ENCODE measurements around the gene CROCC2.

CROCC2 gene

GRCh38 chr2:240925568-240926515, 19.7 kb downstream of the CROCC2 start:
- ChIA-PET CTCF (interaction anchor here (2.5 kb wide), 1 partner anchor 12 kb away, joined by 12 read pairs; no protein-coding TSS in a partner anchor), POLR2A (no interaction called here)
- Histone ChIP-seq H3K9me3 (ENCODE audit: control insufficient read depth, insufficient read depth, low read depth, low read length) (no peaks in the 10 kb centered on the region), H3K27ac (ENCODE audit: extremely low read depth, low read depth, low read length) (no peak overlapping the region), H3K4me1 (ENCODE audit: control insufficient read depth, insufficient read depth, low read length) (no peaks in the 10 kb centered on the region), H3K36me3 (ENCODE audit: control insufficient read depth in 2 of 2, insufficient read depth in 1 of 2, low read length in 2 of 2) (no peaks in the 10 kb centered on the region), H3K4me3 (ENCODE audit: low read depth, low read length) (no peak overlapping the region)
- TF ChIP-seq ZNF302 (tag by site-specific recombination; IDR thresholded peaks at IDR 0.05; ENCODE audit: low read depth), result no peak
- TF ChIP-seq AEBP2 (tag by site-specific recombination; IDR thresholded peaks at IDR 0.05; ENCODE audit: borderline replicate concordance), result no peak

DNA sequence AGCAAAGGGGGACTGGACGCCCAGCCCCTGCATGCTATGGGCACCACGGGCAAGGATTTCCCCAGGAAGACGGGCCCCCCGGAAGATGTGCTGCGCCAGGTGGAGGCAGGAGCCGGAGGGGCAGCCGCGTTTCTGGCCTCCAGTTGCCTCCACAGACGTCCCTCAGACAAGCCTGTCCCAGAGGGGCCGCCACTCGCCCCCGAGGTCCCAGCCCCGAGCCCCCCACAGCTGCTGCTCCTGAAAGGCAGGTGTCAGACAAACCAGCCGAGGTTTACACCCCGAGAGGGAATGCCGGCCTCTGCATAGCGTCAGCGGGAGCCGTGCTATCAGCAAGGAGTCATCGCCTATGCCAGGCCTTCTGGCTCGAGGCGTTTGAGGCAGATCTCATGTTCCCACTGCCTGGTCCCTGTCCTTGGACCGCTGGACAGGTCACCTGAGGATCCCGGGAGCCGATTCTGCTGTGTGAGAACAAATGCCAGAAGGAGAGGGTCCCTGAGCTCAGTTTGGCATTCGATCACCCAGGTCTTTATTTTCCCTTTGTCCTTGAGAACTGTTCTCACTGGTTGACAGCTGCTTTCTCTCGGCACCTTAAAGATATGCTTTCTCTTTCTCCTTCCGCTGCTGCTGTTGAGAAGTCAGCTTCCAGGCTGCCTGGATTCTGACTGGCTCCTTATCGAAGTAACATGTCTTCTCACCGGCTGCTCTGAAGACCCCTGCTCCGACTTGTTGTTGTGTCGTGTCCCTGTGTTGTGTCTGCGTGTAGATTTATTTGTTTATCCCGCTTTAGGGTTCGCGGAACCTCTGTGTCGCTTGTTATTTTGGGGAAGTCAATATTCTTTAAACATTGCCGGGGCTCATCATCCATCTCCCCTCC, 20.6 kb downstream of the CROCC2 start:
- CTCF ChIA-PET, result interaction anchor here (1.1 to 2.5 kb wide), 2 partner anchors 13 to 57 kb away, joined by 3 to 12 read pairs; no protein-coding TSS in a partner anchor
- no peaks in the 10 kb centered on the region for H3K9me3 ChIP-seq (ENCODE audit: control insufficient read depth, insufficient read depth, low read depth, low read length)
- TF ChIP-seq ZBTB21 (tag by site-specific recombination; IDR thresholded peaks at IDR 0.05) (no peak), YY1 (tag by site-specific recombination; IDR thresholded peaks at IDR 0.05) (no peak), PRDM1 (tag by site-specific recombination; IDR thresholded peaks at IDR 0.05) (no peak), ZSCAN18 (tag by site-specific recombination; IDR thresholded peaks at IDR 0.05) (no peak), ZFP41 (tag by site-specific recombination; IDR thresholded peaks at IDR 0.05; ENCODE audit: borderline replicate concordance) (no peak), ZNF274 (IDR thresholded peaks at IDR 0.05; ENCODE audit: low read length) (no peak), ZNF274 (tag by site-specific recombination; IDR thresholded peaks at IDR 0.05; ENCODE audit: borderline replicate concordance) (no peak), ZNF510 (tag by site-specific recombination; IDR thresholded peaks at IDR 0.05; ENCODE audit: insufficient replicate concordance) (no peak), ZNF211 (tag by site-specific recombination; IDR thresholded peaks at IDR 0.05; ENCODE audit: low read depth) (no peak)
- TF ChIP-seq, protein P1, sequence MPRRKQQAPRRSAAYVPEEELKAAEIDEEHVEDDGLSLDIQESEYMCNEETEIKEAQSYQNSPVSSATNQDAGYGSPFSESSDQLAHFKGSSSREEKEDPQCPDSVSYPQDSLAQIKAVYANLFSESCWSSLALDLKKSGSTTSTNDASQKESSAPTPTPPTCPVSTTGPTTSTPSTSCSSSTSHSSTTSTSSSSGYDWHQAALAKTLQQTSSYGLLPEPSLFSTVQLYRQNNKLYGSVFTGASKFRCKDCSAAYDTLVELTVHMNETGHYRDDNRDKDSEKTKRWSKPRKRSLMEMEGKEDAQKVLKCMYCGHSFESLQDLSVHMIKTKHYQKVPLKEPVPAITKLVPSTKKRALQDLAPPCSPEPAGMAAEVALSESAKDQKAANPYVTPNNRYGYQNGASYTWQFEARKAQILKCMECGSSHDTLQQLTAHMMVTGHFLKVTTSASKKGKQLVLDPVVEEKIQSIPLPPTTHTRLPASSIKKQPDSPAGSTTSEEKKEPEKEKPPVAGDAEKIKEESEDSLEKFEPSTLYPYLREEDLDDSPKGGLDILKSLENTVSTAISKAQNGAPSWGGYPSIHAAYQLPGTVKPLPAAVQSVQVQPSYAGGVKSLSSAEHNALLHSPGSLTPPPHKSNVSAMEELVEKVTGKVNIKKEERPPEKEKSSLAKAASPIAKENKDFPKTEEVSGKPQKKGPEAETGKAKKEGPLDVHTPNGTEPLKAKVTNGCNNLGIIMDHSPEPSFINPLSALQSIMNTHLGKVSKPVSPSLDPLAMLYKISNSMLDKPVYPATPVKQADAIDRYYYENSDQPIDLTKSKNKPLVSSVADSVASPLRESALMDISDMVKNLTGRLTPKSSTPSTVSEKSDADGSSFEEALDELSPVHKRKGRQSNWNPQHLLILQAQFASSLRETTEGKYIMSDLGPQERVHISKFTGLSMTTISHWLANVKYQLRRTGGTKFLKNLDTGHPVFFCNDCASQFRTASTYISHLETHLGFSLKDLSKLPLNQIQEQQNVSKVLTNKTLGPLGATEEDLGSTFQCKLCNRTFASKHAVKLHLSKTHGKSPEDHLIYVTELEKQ (tag by site-specific recombination; IDR thresholded peaks at IDR 0.05; ENCODE audit: borderline replicate concordance), result no peak
- POLR2A ChIA-PET, result interaction anchor here (0.6 kb wide), 1 partner anchor 60 kb away, joined by 3 read pairs; no protein-coding TSS in a partner anchor
- no peak overlapping the region for H3K4me3 ChIP-seq (ENCODE audit: low read depth, low read length)
- H3K36me3 ChIP-seq (ENCODE audit: control insufficient read depth in 2 of 2, insufficient read depth in 1 of 2, low read length in 2 of 2), result no peaks in the 10 kb centered on the region
- H3K27ac ChIP-seq (ENCODE audit: extremely low read depth, low read depth, low read length), result no peak overlapping the region
- no peaks in the 10 kb centered on the region for H3K4me1 ChIP-seq (ENCODE audit: control insufficient read depth, insufficient read depth, low read length)
